Measurements from ENCODE around the gene NKAIN2.
"Not testable (repeated sequence)": the region's sequence is repeated elsewhere in the genome, so short reads cannot be mapped to it uniquely, and the experiment has no call there.

The NKAIN2 gene

DNA sequence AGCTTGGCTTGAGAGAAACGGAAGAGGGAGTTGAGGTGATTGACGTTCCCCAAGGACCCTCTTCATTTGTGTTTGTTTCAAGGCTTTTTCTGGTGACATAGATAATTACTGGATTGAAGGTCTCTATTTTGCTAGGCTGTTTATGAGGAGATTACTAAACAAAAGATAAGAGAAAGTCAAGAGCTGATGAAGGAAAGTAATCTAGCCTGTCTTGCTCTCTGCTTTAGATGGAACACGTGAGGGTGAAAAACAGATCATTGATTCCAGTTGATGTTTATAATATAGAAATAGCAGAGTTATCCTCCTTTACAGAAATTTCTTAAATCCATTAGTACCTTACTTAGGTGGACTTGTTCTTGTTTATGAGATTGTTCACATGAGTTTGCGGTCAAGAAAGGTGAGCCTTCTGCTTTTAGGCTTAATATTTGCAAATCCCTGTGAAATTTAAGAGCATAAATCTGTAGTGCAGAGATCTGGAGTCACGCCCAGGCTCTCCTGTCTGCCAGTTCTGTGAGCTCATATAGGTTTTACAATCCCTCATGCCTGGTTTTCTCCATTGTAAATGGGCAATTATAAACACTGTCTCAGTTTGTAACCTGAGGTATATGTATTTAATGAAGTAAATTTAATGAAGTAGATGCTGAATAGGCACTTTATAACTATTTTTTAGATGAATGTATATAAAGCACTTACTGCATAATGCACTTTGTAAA lies 272.8 kb downstream of the NKAIN2 start:
- no peak for DNase-seq (ENCODE audit: low read depth, low spot score)

DNA sequence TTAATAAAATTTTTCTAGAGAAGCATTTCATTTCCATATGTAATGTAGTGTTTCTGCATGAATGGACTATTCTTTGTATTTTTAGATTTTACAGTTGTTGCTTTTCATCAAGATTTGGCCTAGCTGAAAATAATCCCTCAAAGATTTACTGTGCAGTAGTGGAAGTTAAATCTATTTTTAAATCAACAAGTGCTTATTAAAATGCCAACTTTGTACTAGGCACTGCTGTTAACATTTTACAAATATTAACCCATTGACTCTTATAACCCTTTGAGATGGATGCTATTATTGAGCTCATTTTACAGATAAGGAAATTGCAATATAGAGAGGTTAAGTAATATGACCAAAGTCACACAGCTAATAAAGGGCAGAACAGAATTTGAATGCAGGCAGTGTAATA lies 274.5 kb downstream of the NKAIN2 start:
- DNase-seq (ENCODE audit: low read depth, low spot score) = no peak

DNA sequence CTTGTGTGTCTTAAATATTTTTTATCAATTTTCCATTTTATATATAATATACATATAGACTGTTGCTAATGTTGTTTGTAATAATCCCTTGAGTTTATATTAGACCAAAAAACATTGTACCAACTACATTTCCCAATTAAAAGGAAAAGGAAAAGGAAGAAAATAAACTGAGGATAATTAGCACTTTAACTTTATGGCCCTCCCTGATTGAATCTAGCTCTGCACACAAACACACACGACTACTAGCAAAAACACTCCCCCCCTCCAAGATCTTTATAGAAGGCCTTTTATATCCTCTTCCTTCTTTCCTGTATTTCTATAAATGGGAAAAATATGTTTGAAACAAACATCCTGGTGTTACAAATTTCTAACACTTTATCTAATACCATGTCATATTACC lies 276.8 kb downstream of the NKAIN2 start:
- DNase-seq (ENCODE audit: low read depth, low spot score) = no peak

DNA sequence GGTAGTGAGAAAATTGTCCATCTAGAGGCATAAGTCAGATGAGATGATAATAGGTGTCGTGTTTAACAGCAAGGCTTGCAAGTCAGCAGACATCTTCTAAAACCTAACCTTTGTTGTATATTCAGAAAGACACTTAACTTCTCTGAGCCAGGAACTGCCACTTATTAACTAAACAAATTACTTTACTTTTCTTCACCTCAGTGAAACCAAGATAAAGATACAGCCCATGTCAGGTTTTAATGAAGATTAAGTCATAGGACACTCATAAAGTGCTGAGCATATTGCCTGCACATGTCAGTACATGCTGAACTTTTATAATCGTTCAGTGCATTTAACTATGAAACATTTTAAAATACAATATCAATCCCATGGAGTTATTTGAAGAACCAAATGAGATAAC lies 286.8 kb downstream of the NKAIN2 start:
- no peak for DNase-seq (ENCODE audit: low read depth, low spot score)

DNA sequence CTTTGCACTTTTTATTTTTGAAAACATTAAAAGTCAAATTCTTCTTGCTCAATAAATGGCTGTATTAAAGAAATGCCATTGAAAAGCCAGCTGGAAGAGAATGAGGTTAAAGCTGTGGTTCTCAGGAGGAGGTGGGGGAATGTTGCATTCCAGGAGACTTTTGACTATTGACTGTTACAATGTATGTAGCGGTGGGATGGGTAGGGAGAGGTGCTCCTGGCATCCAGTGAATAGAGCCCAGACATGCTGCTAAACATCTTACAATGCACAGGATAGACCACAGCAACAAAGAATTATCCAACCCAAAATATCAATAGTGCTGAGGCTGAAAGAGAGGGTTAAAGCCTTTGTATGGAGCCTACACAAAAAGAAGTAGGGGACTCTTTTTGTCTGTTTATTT lies 295.9 kb downstream of the NKAIN2 start:
- DNase-seq (ENCODE audit: low read depth, low spot score) = no peak

DNA sequence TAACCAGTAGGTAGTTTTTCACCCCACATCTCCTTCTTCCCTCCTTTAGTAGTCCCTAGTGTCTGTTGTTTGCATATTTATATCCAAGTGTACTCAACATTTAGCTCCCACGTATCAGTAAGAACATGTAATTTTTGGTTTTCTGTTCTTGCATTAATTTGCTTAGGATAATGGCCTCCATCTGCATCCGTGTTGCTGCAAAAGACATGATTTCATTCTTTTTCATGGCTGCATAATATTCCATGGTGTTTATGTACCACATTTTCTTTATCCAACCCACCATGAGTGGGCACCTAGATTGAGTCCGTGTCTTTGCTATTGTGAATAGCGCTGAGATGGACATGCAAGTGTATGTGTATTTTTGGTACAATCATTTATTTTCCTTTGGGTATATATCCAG lies 306.8 kb downstream of the NKAIN2 start:
- DNase-seq (ENCODE audit: low read depth, low spot score) = no peak

DNA sequence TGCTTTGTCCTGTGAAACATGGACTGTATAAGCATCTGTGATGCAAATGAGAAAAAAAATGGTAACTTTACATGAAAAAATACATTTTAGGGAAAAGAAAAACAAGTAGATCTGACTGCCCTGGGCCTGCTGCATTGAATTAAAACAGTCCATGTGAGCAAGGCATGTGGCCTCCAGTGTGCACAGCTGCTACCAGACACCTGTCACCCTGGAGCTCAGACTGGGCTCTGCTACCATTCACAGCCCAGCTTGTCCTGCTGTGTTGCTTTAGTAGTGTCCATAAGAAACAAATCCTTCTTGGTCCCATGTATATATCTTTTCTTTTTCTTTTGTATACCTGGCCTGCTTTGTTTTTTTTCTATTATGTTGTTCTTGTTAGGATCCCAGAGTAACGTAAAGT lies 315.9 kb downstream of the NKAIN2 start:
- no peak for DNase-seq (ENCODE audit: low read depth, low spot score)

DNA sequence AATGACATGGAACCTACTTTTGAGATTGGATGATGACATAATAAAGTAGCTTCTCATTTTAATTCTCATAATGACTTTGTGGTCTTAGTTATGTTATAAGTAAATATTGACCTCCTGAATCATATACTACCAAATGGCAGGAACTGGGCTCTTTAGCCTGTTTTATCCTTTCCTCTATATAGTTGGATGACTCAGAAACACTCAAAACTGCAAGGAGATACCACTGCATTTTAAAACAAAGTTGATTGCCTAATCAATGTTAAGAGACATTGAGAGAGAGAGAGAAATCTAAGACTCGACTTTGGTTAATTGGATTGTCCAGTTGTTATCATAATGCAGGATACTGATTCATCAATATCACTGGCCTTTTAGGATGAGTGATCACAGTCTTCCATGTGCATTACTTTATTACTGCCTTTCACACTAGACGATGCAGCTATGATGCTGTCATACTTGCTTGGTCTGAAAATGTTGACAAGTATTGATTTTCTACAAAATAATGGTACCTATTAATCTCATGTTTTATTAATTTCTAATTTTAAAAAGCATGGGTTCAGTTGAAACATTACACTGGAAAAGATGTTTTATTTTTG lies 320.0 kb downstream of the NKAIN2 start:
- DNase-seq (ENCODE audit: low read depth, low spot score) = no peak

DNA sequence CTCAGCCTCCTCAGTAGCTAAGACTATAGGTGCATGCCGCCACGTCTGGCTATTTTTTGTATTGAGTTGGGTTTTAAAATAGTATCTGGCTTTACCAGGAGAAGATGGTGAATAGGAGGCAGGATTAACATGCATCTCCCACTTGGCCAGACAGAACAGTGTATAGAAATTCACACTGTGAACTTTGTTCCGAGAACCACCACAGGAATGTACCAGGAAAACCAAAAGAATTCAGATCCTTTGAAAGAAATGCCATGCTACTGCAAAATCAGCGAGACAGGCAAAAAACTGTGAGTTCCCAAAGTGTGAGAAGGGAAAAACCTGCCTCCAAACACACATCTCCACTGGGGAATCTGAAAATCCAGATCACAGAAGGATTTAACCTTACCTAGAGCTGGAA lies 327.6 kb downstream of the NKAIN2 start:
- DNase-seq (ENCODE audit: low read depth, low spot score) = peak; percentile 46

DNA sequence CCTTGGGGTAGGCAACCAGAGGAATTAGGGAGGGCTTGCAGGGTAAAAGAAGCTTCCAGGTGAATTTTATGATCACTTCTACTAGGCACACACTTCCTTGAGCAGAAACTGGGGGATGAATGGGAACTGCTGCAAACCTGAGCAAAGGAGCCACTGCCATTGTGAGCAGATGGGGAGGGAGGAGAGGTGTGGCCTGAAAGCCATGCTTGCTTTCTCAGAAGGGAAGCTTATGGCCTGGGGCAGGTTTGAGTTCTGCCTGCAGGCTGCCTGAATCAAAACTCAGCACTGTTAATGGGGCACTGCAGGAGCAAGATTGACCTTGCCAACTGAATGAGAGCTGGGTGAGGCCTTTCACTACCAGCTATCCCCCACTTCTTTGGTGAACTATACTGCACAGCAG lies 328.1 kb downstream of the NKAIN2 start:
- no peak for DNase-seq (ENCODE audit: low read depth, low spot score)

DNA sequence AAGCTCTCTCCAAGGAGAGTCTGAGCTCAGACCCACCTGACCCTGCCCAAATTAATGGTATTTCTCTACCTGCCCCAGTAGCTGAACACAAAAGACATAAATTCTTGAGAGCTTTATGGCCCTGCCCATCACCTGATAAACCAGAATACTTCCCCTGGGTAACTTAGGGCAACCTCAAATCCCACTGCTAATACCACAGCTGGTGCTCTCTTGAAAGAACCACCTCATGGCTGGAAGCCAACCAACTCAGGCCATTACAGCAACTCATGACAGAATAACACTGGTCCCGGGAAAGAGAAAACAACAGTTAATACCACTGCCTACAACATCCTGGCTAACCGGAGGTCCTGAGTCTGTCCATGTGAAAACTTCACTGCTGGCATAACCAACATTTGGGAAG lies 328.6 kb downstream of the NKAIN2 start:
- DNase-seq (ENCODE audit: low read depth, low spot score) = peak; percentile 23

DNA sequence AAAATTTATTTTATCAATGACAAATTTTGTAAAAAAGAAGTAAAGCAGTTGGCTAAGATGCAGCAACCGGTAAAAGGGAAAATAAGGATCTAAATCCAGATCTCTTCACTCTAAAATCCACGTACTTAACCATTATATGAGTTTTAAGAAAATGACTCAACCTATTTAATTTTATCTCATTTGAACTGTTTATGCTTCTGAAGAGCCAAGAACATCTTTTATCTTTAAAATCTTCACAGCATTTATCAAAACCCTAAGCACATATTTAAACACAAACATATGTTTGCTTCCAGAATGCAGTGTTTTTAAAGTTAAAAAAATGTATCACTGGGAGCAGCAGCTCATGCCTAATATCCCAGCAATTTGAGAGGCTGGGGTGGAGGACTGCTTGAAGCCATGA lies 339.2 kb downstream of the NKAIN2 start:
- no peak for DNase-seq (ENCODE audit: low read depth, low spot score)

DNA sequence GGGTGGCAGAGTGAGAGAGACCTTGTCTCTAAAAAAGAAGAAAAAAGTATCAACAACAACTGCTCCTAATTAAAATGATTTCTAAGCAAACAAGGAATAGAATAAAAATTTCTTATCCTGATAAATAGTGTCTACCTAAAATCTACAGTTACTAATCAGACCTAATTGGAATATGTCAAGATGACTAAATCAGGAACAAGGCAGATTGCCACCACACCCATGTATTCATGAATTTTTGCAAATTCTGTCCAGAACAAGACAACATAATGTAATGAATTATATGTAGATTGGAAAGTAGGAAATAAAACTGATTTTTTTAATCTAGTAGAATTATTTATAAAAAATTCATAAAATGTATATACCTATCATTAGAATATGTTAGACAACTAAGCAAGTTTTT lies 339.8 kb downstream of the NKAIN2 start:
- DNase-seq (ENCODE audit: low read depth, low spot score) = no peak

DNA sequence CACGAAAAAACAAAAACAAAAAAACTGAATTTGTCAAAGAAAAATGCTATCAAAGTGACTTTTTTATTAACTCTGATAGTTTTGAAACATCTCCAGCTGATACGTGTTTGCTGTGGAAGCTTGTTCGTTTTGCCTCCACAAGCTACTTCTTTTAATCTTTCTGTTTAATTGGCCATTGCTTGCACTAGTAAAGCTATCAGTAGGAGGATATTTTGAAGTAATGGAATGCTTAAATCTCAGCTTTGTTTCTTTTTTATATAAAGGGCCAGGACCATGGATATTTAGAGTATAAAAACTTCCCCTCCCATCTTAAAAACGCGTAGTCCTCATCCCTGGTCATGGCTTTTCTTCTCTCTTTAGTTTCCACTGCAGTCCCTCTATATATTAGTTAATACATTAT lies 344.0 kb downstream of the NKAIN2 start:
- DNase-seq (ENCODE audit: low read depth, low spot score) = no peak

DNA sequence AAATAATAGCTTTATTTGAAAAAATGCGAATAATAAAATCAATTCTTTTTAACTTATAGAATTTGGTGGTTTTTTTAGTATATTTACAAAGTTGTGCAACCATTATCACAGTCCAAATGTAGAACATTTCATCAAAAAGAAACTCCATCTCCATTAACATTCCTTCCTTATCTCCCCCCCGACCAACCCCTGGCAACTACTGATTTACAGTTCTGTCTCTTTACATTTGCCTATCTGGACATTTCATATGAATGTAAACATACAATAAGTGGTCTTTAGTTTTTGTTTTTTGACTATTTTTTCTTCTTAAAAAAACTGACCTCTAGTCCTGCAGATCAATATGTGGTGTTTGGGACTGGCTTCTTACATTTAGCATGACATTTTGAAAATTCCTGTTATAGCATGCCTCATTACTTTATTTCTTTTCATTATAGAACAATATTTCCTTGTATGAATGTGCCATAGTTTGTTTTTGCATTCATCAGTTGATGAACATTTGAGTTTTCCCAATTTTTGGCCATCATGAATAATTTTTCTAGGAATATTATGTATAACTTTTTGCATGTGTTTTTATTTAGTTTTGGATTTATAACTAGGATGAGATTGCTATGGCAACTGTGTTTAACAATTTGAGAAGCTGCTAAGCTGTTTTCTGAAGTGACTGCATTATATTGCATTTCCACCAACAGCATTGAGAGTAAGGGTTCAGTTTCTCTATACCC lies 344.7 kb downstream of the NKAIN2 start:
- DNase-seq (ENCODE audit: low read depth, low spot score) = no peak

DNA sequence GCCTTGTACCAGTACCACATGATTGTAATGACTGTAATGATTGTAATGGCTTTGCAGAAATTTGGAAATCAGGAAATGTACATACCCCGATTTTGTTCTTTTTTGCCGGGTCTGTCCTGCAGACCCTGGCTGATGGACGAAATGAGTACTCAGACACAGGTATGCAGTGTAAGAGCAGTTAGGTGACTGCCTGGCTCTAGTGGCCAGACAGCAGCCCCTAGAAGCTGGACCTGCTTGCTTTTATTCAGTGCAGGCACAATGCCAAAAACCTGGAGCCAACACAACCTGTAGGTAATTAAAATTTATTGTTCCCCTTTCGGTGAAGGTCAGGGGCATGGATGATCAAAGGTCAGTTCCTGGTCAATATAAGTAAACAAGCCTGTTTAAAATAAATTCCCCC lies 346.0 kb downstream of the NKAIN2 start:
- DNase-seq (ENCODE audit: low read depth, low spot score) = no peak

DNA sequence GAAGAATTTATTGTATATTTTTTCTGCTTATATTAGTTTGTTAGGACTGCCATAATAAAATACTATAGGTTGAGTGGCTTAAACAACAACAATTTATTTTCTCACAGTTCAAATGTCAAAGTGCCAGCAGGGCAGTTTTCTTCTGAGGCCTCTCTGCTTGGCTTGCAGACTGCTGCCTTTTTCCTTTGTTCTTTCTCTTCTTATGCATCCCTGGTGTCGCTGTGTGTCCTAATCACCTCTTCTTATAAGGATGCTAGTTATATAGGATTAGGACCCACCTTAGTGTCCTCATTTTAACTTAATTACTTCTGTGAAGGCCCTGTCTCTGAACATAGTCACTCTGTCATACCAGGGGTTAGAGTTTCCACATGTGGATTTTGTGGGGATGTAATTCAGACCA lies 354.4 kb downstream of the NKAIN2 start:
- DNase-seq (ENCODE audit: low read depth, low spot score) = no peak

DNA sequence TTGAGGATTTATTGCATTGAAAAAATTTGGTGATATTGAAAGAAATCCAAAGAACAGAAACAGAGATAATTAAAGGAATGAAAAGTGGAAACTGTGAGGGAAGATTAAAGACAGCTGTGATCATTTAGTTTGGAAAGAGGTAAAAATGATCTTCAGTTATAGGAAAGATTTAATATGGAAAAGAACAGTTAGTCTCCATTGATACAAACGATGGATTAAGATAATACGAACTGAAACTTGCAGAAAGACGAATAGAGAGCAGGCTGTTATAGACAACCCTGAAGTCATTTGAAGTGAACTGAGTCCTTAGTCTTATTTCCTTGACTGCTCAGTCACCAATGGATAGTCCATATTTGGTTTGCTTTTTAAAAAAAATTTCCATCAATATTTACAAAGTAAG lies 360.0 kb downstream of the NKAIN2 start:
- no peak for DNase-seq (ENCODE audit: low read depth, low spot score)

DNA sequence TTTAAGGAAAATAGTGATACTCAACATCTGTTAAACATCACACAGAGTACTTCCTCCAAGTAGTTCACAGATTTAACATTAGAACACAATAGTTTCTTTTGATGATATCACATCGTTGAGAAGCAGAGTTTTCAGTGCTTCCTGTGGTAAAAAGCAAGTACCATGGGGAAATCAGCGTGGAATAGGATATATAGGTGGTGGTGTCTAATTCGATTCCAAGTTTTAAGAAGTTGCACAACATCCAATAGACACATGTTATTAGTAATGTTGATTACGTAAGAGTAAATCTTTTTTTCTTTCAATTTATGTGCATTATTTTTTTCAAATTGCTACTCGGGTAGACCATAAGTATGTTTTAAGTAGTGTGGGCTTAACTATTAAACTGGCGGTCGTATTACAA lies 360.7 kb downstream of the NKAIN2 start:
- no peak for DNase-seq (ENCODE audit: low read depth, low spot score)

DNA sequence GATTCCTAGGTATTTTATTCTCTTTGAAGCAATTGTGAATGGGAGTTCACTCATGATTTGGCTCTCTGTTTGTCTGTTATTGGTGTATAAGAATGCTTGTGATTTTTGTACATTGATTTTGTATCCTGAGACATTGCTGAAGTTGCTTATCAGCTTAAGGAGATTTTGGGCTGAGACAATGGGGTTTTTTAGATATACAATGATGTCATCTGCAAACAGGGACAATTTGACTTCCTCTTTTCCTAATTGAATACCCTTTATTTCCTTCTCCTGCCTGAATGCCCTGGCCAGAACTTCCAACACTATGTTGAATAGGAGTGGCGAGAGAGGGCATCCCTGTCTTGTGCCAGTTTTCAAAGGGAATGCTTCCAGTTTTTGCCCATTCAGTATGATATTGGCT lies 363.6 kb downstream of the NKAIN2 start:
- DNase-seq (ENCODE audit: low read depth, low spot score) = not testable (repeated sequence)

DNA sequence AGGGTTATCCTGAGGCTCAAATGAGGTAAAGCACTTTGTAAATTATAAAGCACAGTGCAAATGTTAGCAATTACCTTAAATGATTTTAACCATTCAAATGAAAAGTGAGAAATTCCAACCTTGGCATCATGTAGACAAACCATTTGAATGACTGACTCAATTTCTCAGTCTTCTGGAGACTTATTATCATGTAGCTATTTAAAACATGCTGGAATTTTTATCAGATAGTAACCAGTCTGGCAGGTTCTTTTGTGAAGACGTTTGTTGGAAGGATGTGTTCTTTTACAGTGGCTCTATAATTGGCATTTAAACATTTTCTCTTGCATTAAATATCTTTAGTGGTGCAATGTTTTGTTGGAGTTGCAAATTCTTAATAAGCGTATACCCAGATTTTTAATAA lies 386.6 kb downstream of the NKAIN2 start:
- DNase-seq (ENCODE audit: low read depth, low spot score) = no peak

DNA sequence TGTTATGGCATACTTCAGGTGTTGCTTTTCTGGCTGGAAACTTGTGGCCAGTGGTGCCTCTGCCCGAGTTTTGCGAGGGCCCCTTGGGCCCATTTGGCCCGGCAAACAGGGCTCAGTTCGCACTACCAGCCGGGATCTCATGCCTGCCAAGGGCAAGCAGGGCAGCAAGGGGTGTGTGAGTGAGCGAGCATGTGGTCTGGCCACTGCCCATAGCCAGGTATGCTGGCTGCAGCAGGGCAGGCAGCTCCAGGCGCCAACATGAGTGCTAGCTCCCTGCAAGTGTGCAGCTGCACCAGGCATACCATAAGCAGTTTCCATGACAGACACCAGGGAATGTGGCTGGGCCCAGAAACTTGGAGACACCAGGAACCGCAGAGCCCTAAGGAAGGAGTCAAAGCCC lies 389.5 kb downstream of the NKAIN2 start:
- no peak for DNase-seq (ENCODE audit: low read depth, low spot score)

DNA sequence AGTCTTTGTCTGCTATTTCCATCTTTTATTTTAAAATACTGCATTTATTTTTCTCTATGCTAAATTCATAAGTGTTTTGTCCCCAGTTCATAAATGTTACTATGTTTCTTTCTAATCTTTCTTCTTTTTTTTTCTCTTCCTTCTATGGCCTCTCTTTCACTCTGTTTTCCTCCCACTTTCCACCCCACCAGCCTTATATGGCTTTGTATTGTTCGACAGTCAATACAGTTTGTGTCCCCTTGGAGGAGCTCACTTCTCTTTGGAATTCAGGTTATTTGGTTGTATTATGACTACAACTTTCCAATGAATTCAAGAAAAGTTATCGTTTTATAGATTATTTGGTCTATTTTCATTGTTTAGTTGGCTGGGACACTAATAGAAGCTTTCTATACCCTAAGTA lies 393.5 kb downstream of the NKAIN2 start:
- DNase-seq (ENCODE audit: low read depth, low spot score) = no peak
